Stimulated activated CD8-positive, alpha-beta memory T cell treated with anti-CD3 and anti-CD28 coated beads, Interleukin-4, amount 100 ng/mL, for 4 hours (primary cell): ENCODE measurements around the gene KRT79.
"Not testable (repeated sequence)": the region's sequence is repeated elsewhere in the genome, so short reads cannot be mapped to it uniquely, and the experiment has no call there.

Experiments used
- DNase-seq, 2 donors: peaks; one replicate each; pipeline ENCODE4 v3.0.0-alpha.2; 2020; ENCODE audit warnings: low read depth in 2 of 2, low spot score in 1 of 2

The KRT79 gene

DNA sequence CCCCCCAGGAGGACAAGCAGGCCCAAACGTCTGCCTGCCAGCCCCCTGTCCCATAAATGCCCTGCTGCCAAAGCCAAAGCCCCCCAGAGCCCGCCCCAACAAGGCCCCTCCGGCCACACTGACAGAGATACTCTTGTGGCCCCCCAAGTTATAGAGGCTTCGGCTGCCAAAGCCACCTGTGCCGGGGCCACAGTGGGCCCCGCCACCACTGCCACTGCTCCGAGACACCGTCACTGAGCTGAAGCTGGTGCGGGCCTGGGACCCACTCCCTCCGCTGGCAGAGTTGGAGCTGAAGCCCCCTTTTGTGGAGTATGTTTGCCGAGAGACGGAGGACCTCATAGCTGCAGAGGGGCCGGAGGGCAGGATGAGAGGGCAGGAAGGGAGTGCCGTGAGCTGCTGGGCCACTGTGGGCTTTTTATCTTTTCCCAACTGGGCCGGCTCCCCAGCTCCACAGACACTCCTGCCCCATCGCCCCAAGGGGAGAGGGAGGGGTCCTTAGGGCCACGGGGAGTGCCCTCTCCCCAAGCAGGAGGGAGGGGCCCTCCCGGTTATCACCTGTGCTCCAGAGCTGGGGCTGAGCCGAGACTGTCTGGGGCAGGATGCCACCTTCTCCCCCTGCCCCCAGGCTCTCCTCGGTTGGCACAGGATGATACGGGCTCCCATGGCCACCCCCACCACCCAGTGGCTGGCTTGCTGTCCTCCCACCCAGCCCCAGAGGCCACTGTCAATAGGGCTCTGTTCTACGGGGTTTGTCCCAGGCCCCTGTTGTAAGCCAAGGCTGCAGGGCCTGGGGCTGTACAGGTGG is at the start of gene KRT79:
KRT79 (minus strand) TSS at position 390 of the 805 bp plus-strand sequence; CDS start at position 339, 51 bp downstream.
- no peak for DNase-seq

GRCh38 chr12:52880499-52880898 is 46.4 kb upstream of the KRT79 start:
- not testable (repeated sequence) for DNase-seq

- peak in 1 of 2 donors; percentile 35 for DNase-seq
Observed at GRCh38 chr12:52879394-52880351, 45.6 kb upstream of the KRT79 start.

DNA sequence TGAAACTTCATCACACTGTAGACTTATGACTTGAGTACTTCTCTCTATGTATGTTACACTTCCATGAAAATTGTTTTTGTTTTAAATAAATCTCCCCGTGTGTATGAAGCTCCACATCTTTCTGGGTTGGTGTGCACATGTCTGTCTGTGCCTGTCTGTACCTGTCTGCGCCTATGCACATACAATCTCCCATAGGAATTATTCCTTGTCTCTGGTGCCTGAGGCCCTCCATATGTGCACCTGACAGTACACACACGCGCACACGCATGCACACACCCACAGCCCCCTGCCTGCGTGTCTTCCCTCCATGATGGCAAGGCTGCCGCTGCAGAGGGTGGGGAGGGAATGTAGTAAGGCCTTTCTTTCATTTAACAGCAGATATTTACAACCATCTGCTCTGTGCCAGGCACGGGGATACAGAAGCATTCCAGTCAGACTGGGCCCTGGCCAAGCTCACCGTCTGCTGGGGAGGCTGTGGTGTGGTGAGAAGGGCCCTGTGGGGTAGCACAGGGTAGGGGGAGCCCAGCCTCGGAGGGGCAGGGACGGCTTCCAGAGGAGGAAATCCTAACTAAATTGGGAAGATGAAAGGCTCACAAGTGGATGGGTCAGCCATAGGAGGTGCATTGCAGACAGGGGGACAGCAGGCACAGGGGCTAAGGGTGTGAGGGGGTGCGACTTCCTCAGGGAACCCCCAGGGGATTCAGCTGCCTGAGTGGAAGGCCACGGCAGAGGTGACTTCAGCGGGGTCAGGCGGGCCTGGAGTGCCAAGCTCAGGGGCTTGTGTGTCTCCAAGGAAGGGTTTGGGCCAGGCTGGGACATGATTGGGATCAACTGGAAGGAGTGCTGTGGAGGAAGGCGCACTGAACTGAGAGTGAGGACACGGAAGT is 44.6 kb upstream of the KRT79 start:
- no peak for DNase-seq

DNA sequence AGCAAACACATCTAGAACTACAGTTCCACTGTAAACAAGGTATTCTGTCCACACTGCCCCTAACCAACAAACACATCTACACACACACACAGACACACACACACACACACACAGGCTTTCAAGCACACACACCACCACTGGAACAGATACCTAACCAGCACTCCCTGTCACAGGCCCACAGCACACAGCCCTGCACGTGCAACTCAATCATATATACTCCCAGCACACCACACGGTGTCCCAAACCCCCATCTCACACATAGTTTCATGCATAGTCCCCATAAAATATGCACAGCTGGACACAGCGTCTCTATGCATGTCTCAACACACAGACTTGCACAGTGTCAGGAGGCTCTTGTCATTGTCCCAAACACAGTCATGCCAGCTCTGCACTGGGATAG is 43.1 kb upstream of the KRT79 start:
- DNase-seq, result no peak

- DNase-seq, result no peak
Observed at GRCh38 chr12:52876372-52876771, 42.3 kb upstream of the KRT79 start.

DNA sequence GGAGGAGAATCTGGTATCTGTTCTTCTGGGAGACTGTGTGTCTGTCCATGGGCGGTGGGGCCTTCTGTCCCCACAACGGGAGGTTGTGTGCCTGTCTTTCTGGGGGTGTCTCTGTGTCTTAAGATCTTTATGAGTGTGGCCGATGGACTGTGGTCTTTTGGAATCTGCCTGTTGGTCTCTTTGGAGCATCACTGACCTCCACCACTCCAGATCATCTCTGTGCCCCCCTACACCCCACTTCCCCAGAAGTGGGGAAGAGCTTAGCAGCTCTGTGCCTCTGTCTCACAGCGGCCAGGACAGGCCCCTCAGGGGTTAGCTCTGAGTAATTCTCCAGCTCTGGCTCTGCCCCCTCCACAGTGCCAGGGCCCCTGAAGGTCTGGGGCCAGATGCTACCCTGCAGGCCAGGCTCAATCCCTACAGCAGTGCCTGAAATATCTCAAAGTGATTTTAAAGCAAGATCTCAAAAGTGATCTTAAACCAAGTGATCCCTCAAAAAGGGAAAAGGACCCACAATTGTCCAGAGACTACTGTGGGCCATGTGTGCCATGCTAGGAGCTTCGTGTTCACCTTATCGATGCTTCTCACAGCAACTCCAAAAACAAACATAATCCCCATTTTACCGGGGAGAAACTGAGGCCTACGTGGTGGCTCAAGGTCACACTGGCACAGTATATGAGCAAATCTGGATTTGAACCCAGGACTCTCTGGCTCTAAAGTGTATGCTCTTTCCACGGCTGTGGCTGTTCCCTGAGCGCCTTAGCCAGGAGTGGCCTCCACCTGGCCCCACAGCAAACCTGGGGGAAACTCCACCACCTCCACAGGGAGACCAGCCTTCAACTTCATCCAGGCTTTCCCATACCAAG is 40.7 kb upstream of the KRT79 start:
- no peak for DNase-seq

- peak; percentile 15 to 37 for DNase-seq
Observed at GRCh38 chr12:52873832-52874572, 39.9 kb upstream of the KRT79 start.

- DNase-seq, result no peak
Observed at GRCh38 chr12:52873513-52873831, 39.4 kb upstream of the KRT79 start.

GRCh38 chr12:52872644-52873389 is 38.7 kb upstream of the KRT79 start:
- no peak for DNase-seq

- DNase-seq, result no peak
Observed at GRCh38 chr12:52871291-52872039, 37.4 kb upstream of the KRT79 start.

DNA sequence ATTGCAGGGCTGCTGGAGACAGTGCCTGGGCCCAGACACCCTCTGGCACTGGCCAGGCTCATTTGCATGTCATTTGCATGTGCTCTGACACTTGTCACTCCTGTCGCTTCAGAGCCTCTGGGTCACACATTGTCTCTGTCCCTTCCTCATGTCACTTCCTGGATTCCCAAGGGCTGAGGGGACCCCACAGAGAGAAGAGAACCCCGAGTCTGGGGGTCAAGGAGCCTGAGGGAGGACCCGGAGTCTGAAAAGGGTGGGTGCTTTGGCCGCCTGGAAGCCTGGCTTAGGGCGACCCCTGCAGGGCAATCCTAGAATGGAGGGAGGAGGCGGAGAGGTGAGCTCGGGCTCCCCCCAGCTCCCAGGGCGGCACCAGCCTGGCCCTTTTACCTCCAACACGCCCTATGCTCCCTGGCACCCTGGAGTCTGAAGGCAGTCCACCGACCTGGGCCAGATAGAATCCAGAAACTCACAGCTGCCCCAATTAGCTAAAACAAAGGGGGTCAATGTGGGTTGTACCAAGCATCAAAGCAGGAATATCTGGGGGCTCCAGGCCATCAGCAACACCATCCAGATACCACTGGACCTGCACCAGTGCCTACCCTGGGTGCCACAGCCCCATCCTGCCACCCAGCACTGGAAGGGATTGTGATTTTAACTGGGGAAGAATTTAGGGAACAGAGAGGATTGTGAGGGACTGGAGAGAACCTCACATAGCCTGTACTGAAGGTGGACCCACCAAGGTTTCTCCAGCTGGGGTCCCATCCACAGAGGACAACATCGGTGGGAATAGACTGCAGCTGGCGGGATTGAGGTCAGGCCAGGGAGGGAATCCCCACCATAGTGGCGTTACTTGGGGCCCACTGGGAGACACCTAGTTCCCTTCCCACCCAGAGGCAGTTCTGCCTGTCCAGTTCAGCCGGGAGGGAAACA is 36.5 kb upstream of the KRT79 start:
- peak; percentile 37 to 71 for DNase-seq

DNA sequence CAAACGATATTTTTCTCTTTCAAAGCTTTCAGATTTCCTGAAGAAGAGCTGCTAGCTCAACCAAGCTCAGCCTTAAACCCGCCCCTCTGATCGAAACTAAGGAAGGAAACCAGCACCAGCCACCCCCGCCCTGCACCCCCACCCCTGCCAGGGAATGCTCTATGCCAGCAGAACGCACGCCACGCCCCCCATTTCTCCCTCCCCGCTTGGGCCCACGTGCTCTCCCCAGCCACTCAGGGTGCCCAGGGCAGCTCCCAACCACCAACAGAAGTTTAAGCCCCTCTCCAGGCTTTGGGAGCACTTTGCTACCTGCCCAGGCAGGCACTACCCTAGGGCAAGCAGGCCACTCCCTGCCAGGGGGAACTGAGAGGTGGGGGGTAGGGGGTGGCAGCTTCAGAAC is 33.5 kb upstream of the KRT79 start:
- DNase-seq, result no peak

- DNase-seq, result no peak
Observed at GRCh38 chr12:52867152-52867551, 33.0 kb upstream of the KRT79 start.

GRCh38 chr12:52865090-52865944 is 31.2 kb upstream of the KRT79 start:
- no peak for DNase-seq

DNA sequence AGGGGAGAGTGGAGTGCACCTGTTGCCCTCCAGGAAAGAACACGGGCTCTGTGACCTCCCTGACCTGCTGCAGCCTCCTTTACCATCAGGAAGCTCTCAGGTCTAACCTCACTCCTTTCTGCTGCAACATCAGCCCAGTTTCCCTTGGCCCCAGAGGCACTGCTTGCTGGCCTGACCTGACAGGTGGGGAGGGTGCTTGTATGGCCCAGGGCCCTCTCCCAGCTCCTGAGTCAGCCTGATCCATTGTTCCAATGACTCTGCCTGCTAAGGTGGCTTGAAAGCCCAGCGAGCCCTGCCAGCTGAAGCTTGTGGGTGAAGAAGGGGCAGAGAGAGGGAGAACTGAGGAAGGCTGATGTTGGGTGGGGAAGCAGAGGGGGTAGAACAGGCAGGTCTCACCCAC is 27.9 kb upstream of the KRT79 start:
- DNase-seq, result no peak
